ENCODE data around the gene UIMC1. TPM values are rescaled to one million over a fixed set of nuclear protein-coding genes. Genes with fewer than 3 reads are reported as not detected.

UIMC1 gene
- total and polyA plus RNA-seq, 2 of the 4 experiments (the other 2 are of a cell fraction), result 19.5 to 27.6 TPM

GRCh38 chr5:177036921-177037320 is 30.3 kb upstream of the UIMC1 start:
- no peak overlapping the region for H2BK15ac ChIP-seq (ENCODE audit: low read depth, low read length)
- no peak overlapping the region for H2AK5ac ChIP-seq (ENCODE audit: low read depth, low read length)
- intact Hi-C loops (cut with micrococcal nuclease) (no loop called here), in situ Hi-C loops (cut with MboI; ENCODE audit: low sequenced_read_pairs) (no loop called here), dilution Hi-C loops (cut with HindIII; ENCODE audit: low sequenced_read_pairs, unreplicated experiment) (no loop called here)
- ChIA-PET POLR2A (ENCODE audit: unreplicated experiment) (no interaction called here), CTCF (no interaction called here)
- no peak overlapping the region for H4K8ac ChIP-seq (ENCODE audit: low read depth in 2 of 2, low read length in 2 of 2)
- H3K56ac ChIP-seq (ENCODE audit: extremely low read depth, insufficient read depth, low read length), result no peak overlapping the region
- no peak for TF ChIP-seq FOS (IDR thresholded peaks at IDR 0.05; ENCODE audit: low read depth, low read length)
- BruUV-seq (replicated peaks), result no TSS peak
- H3K4me3 ChIP-seq (ENCODE audit: insufficient read depth, low read depth, low read length), result no peak overlapping the region
- no peak overlapping the region for H3K9ac ChIP-seq (ENCODE audit: low read depth, low read length)
- no peak overlapping the region for H3K23ac ChIP-seq (ENCODE audit: low read depth, low read length)
- H3K27me3 ChIP-seq (ENCODE audit: control insufficient read depth, insufficient read depth, low read length), result no peaks in the 10 kb centered on the region
- no peak overlapping the region for H2BK5ac ChIP-seq (ENCODE audit: low read depth, low read length, poor library complexity, severe bottlenecking)
- DNase-seq (no peak), ATAC-seq (ENCODE audit: low read depth) (no peak)
- no peak overlapping the region for H2BK120ac ChIP-seq (ENCODE audit: low read depth, low read length)
- H3K27ac ChIP-seq (ENCODE audit: insufficient read depth, low read length), result no peak overlapping the region
- H2AK9ac ChIP-seq (replicated peaks; ENCODE audit: low read depth, low read length, poor library complexity), result no peak overlapping the region
- H4K91ac ChIP-seq (ENCODE audit: insufficient read depth, low read depth, low read length), result no peak overlapping the region
- H2BK20ac ChIP-seq (ENCODE audit: low read depth, low read length), result no peak overlapping the region
- WGBS, 2 experiments (ENCODE audit: extremely low coverage in 2 of 2, insufficient read length in 1 of 2), result 100% methylated on average over 1 of the region's 5 CpGs; no CpG with 5 or more reads in 1 of the 2 experiments
- H3K79me1 ChIP-seq (ENCODE audit: low read depth in 1 of 2, low read length in 2 of 2), result peaks cover 22 to 67% of the 10 kb centered on the region in 2 experiments
- no peak overlapping the region for H3K18ac ChIP-seq (ENCODE audit: low read depth, low read length)
- H4K5ac ChIP-seq (ENCODE audit: low read depth, low read length), result no peak overlapping the region
- no peak overlapping the region for H3K4me2 ChIP-seq (ENCODE audit: low read depth, low read length)
- peaks cover 8% of the 10 kb centered on the region for H3K36me3 ChIP-seq (ENCODE audit: control insufficient read depth, insufficient read depth, low read length)
- H3K4ac ChIP-seq (ENCODE audit: low read depth, low read length), result no peak overlapping the region
- H3K14ac ChIP-seq (replicated peaks; ENCODE audit: low read depth, low read length), result no peak overlapping the region
- no peak overlapping the region for H2AFZ ChIP-seq (replicated peaks; ENCODE audit: low read length, poor library complexity)
- H3K4me1 ChIP-seq (ENCODE audit: control insufficient read depth, insufficient read depth, low read length), result peaks cover 2% of the 10 kb centered on the region
- H4K20me1 ChIP-seq (ENCODE audit: insufficient read depth, low read length), result peaks cover 10% of the 10 kb centered on the region; the same call in 1 of the 2 replicates
- no peaks in the 10 kb centered on the region for H3K9me3 ChIP-seq (ENCODE audit: control insufficient read depth, insufficient read depth, low read length)
- H3K9me1 ChIP-seq (ENCODE audit: insufficient read depth, low read length), result peaks cover 5% of the 10 kb centered on the region

Measured in IMR-90 (cell line).